Measurements from ENCODE around the gene VN1R5. TPM values are rescaled to one million over a fixed set of nuclear protein-coding genes. Genes with fewer than 3 reads are reported as not detected.

The VN1R5 gene
- total and polyA plus RNA-seq, 2 of the 13 experiments (the other 11 are each of a cell fraction or from before 2014, with no cell fraction given) = not detected

DNA sequence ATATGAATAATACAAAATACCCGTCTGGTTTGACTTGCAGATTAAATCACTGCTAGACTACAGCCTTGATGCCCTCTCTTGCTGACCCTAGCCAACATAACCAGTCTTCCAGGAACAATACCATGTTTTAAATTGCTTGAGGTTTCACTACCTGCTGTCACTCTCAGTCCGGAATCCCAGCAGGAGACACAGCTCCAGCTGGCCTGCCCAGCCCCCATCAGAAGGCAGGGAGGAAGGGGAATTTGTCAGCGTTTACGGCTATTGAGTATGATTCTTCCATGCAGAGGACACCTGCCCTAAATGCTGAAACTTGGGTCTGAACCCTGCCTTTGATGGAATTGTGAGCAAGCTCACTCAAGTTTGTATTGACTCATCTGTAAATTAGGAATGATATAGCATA is 42.8 kb downstream of the VN1R5 start:
- Histone ChIP-seq H3K4me2 (ENCODE audit: low read depth, low read length) (no peak overlapping the region), H3K9ac (ENCODE audit: insufficient read depth, low read depth, low read length) (no peak overlapping the region), H3K4me3 (replicated peaks in 1 of 3; ENCODE audit: insufficient read depth in 1 of 3, low read depth in 2 of 3, low read length in 3 of 3) (no peak overlapping the region), H3K36me3 (replicated peaks in 1 of 2; ENCODE audit: control insufficient read depth in 1 of 2, insufficient read depth in 2 of 2, low read length in 2 of 2) (peaks cover 12 to 14% of the 10 kb centered on the region in 2 experiments; a peak in 4 of 5 replicates), H3K79me2 (ENCODE audit: insufficient read depth, low read length) (no peaks in the 10 kb centered on the region), H3K27me3 (ENCODE audit: control insufficient read depth in 1 of 2, insufficient read depth in 2 of 2, low read length in 2 of 2) (no peaks in the 10 kb centered on the region), H3K27ac (ENCODE audit: extremely low read length, insufficient read depth, low read length) (no peak overlapping the region), H4K20me1 (ENCODE audit: insufficient read depth, low read length) (no peaks in the 10 kb centered on the region), H3K9me3 (ENCODE audit: low read length) (no peaks in the 10 kb centered on the region), H2AFZ (ENCODE audit: low read length) (no peak overlapping the region), H3K4me1 (ENCODE audit: insufficient read depth, low read length) (peaks cover 11% of the 10 kb centered on the region)
- ChIA-PET POLR2A (no interaction called here), CTCF (ENCODE audit: low intra/inter-chr PET ratio, low total read pairs) (no interaction called here)
- TSS peak; percentile 38 for BruUV-seq (replicated peaks)
- WGBS (ENCODE audit: low lambda C conversion rate) = 98% methylated on average over 4 of the region's 4 CpGs
- no peak for DNase-seq (ENCODE audit: low spot score)
- in situ Hi-C loops (cut with HindIII; ENCODE audit: extremely low pct_ligation_motif_present, low pct_unique_long_range_greater_than_20kb) = no loop called here
- intact Hi-C loops (cut with micrococcal nuclease; ENCODE audit: unreplicated experiment) = no loop called here
- TF ChIP-seq IKZF1 (IDR thresholded peaks at IDR 0.05) (no peak), RNF2 (conservative IDR thresholded peaks at IDR 0.05; ENCODE audit: low read depth) (no peak), FLYWCH1 (CRISPR knock-in tag; IDR thresholded peaks at IDR 0.05) (no peak), ARNT2 (CRISPR knock-in tag; IDR thresholded peaks at IDR 0.05; ENCODE audit: low read depth) (no peak), TARDBP (CRISPR knock-in tag; IDR thresholded peaks at IDR 0.05) (no peak), HNF4G (IDR thresholded peaks at IDR 0.05; ENCODE audit: borderline replicate concordance, low read depth, low read length) (no peak), HNF4G (CRISPR knock-in tag; IDR thresholded peaks at IDR 0.05; ENCODE audit: borderline replicate concordance, low read depth) (no peak), XRCC5 (optimal IDR thresholded peaks at IDR 0.05; ENCODE audit: low read length) (no peak), FOSL2 (CRISPR knock-in tag; IDR thresholded peaks at IDR 0.05) (no peak), TCF7 (IDR thresholded peaks at IDR 0.05; ENCODE audit: low read depth) (no peak), MAFK (conservative IDR thresholded peaks at IDR 0.05 in 1 of 2, IDR thresholded peaks at IDR 0.05 in 1 of 2; ENCODE audit: low read length in 2 of 2) (no peak), U2AF1 (optimal IDR thresholded peaks at IDR 0.05; ENCODE audit: low read depth, low read length) (no peak), RFX3 (CRISPR knock-in tag; IDR thresholded peaks at IDR 0.05) (no peak), ZNF207 (IDR thresholded peaks at IDR 0.05; ENCODE audit: borderline replicate concordance) (no peak), ZNF121 (CRISPR knock-in tag; IDR thresholded peaks at IDR 0.05) (no peak), ATM (IDR thresholded peaks at IDR 0.05; ENCODE audit: borderline replicate concordance) (no peak), ZNF572 (CRISPR knock-in tag; IDR thresholded peaks at IDR 0.05) (no peak), NPAS2 (CRISPR knock-in tag; IDR thresholded peaks at IDR 0.05; ENCODE audit: borderline replicate concordance) (no peak)
- TF ChIP-seq, protein P1, sequence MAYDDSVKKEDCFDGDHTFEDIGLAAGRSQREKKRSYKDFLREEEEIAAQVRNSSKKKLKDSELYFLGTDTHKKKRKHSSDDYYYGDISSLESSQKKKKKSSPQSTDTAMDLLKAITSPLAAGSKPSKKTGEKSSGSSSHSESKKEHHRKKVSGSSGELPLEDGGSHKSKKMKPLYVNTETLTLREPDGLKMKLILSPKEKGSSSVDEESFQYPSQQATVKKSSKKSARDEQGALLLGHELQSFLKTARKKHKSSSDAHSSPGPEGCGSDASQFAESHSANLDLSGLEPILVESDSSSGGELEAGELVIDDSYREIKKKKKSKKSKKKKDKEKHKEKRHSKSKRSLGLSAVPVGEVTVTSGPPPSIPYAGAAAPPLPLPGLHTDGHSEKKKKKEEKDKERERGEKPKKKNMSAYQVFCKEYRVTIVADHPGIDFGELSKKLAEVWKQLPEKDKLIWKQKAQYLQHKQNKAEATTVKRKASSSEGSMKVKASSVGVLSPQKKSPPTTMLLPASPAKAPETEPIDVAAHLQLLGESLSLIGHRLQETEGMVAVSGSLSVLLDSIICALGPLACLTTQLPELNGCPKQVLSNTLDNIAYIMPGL (CRISPR knock-in tag; IDR thresholded peaks at IDR 0.05; ENCODE audit: borderline replicate concordance in 1 of 2, low read depth in 1 of 2) = no peak
- ATAC-seq = no peak
- no peak for FAIRE-seq
